ENCODE data around the gene ELMO1. TPM values are rescaled to one million over a fixed set of nuclear protein-coding genes. Genes with fewer than 3 reads are reported as not detected.

The ELMO1 gene
- total RNA-seq, 1 experiment from 2014 or later: not detected

DNA sequence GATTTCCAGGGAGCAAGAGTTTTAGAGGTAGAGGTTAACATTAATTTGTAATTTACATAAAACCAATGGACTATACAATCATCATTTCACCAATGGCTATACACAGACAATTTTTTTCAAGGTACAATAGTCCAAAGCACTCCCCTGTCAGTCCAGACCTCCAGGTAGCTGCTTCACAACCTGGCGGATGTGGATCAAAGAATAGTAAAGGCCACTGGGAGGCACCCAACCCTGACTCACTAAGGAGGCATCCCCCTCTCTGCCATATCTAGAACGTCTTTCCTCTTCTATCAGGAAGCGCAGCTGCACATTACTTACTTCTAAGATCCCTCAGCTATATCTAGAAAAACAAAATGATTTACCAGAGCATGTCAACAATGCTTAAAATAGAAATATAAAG, 506.6 kb downstream of the ELMO1 start:
- Histone ChIP-seq H3K9me3 (ENCODE audit: low read depth, low read length, poor library complexity, severe bottlenecking) (peaks cover 13% of the 10 kb centered on the region), H3K4me1 (ENCODE audit: insufficient read depth, low read length, poor library complexity, severe bottlenecking) (no peaks in the 10 kb centered on the region), H3K27me3 (replicated peaks; ENCODE audit: insufficient read depth, low read depth, low read length, poor library complexity) (no peaks in the 10 kb centered on the region), H3K4me3 (ENCODE audit: low read depth, low read length, poor library complexity, severe bottlenecking) (no peak overlapping the region), H3K36me3 (ENCODE audit: insufficient read depth, low read length, poor library complexity, severe bottlenecking) (no peaks in the 10 kb centered on the region), H3K27ac (ENCODE audit: low read depth, low read length, poor library complexity, severe bottlenecking) (no peak overlapping the region)
- ChIA-PET POLR2A (ENCODE audit: low non-redundant PET) (no interaction called here), CTCF (no interaction called here)
- no peak for DNase-seq (ENCODE audit: low spot score)
- TF ChIP-seq EZH2 (IDR thresholded peaks at IDR 0.05; ENCODE audit: borderline replicate concordance, low read depth, low read length, poor library complexity, severe bottlenecking): no peak
- no peak for TF ChIP-seq CTCF (conservative IDR thresholded peaks at IDR 0.05; ENCODE audit: low read depth, low read length)
- BruUV-seq (replicated peaks): no TSS peak
- intact Hi-C loops (cut with micrococcal nuclease; ENCODE audit: unreplicated experiment): no loop called here

DNA sequence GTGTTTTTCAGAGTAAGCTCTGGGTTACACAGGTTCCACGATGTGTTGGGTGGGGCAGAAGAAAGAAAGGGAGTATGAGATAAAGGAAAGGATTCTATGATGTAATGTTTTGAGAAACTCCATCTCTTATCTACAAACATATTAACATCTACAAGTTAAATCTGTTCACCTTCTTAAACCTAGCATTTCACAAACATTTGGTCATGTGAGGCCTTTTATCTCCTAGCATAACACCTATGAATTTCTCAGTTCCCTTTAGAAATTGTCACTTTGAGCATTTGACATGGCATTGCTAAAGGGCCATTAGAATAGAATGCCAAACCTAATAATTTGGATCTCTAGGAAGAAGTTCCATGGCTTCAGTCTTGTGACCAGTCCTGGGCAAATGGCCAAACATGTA, 507.3 kb downstream of the ELMO1 start:
- no peaks in the 10 kb centered on the region for H3K4me1 ChIP-seq (ENCODE audit: insufficient read depth, low read length, poor library complexity, severe bottlenecking)
- no TSS peak for BruUV-seq (replicated peaks)
- ChIA-PET POLR2A (ENCODE audit: low non-redundant PET) (no interaction called here), CTCF (no interaction called here)
- intact Hi-C loops (cut with micrococcal nuclease; ENCODE audit: unreplicated experiment): no loop called here
- no peaks in the 10 kb centered on the region for H3K36me3 ChIP-seq (ENCODE audit: insufficient read depth, low read length, poor library complexity, severe bottlenecking)
- TF ChIP-seq CTCF (conservative IDR thresholded peaks at IDR 0.05; ENCODE audit: low read depth, low read length) (no peak), EZH2 (IDR thresholded peaks at IDR 0.05; ENCODE audit: borderline replicate concordance, low read depth, low read length, poor library complexity, severe bottlenecking) (no peak)
- peaks cover 13% of the 10 kb centered on the region for H3K9me3 ChIP-seq (ENCODE audit: low read depth, low read length, poor library complexity, severe bottlenecking)
- H3K4me3 ChIP-seq (ENCODE audit: low read depth, low read length, poor library complexity, severe bottlenecking): no peak overlapping the region
- H3K27me3 ChIP-seq (replicated peaks; ENCODE audit: insufficient read depth, low read depth, low read length, poor library complexity): no peaks in the 10 kb centered on the region
- no peak overlapping the region for H3K27ac ChIP-seq (ENCODE audit: low read depth, low read length, poor library complexity, severe bottlenecking)
- no peak for DNase-seq (ENCODE audit: low spot score)

- DNase-seq (ENCODE audit: low spot score): no peak
- Histone ChIP-seq H3K27ac (ENCODE audit: low read depth, low read length, poor library complexity, severe bottlenecking) (no peak overlapping the region), H3K9me3 (ENCODE audit: low read depth, low read length, poor library complexity, severe bottlenecking) (peaks cover 13% of the 10 kb centered on the region), H3K4me3 (ENCODE audit: low read depth, low read length, poor library complexity, severe bottlenecking) (no peak overlapping the region), H3K36me3 (ENCODE audit: insufficient read depth, low read length, poor library complexity, severe bottlenecking) (no peaks in the 10 kb centered on the region), H3K4me1 (ENCODE audit: insufficient read depth, low read length, poor library complexity, severe bottlenecking) (no peaks in the 10 kb centered on the region), H3K27me3 (replicated peaks; ENCODE audit: insufficient read depth, low read depth, low read length, poor library complexity) (no peaks in the 10 kb centered on the region)
- intact Hi-C loops (cut with micrococcal nuclease; ENCODE audit: unreplicated experiment): no loop called here
- no TSS peak for BruUV-seq (replicated peaks)
- ChIA-PET CTCF (no interaction called here), POLR2A (ENCODE audit: low non-redundant PET) (no interaction called here)
- TF ChIP-seq EZH2 (IDR thresholded peaks at IDR 0.05; ENCODE audit: borderline replicate concordance, low read depth, low read length, poor library complexity, severe bottlenecking) (no peak), CTCF (conservative IDR thresholded peaks at IDR 0.05; ENCODE audit: low read depth, low read length) (no peak)
These were observed 508.8 kb downstream of the ELMO1 start for GRCh38 chr7:36939816-36940215.

All from A673 (cell line).